Activated T-cell treated with anti-CD3 and anti-CD28 coated beads, Interleukin-2, amount 50 U/mL, for 72 hours (primary cell): ENCODE results near the gene SLC9B2. TPM values are rescaled to one million over a fixed set of nuclear protein-coding genes. Genes with fewer than 3 reads are reported as not detected.
A peak's percentile ranks its signal among the peaks of the same experiment; 100 is the strongest.

Source experiments
- ATAC-seq, 2 donors: fragments of 150-1000 bp; cut with Tn5 transposase; replicated peaks in 1 of 2; 2 replicates each; pipeline ENCODE4 v1.10.0; 2021; ENCODE audit warnings: moderate library complexity in 2 of 2, mild to moderate bottlenecking in 1 of 2
- DNase-seq, 2 donors: peaks; one replicate each; pipeline ENCODE4 v3.0.0; 2021 to 2022; ENCODE audit warnings: mixed read lengths in 1 of 2
- H3K27ac Mint-ChIP-seq: one replicate; pipeline ENCODE4 v1.8.0; 2022; ENCODE audit warnings: mild to moderate bottlenecking, moderate library complexity, mixed read lengths
- H3K27me3 Mint-ChIP-seq: one replicate; pipeline ENCODE4 v1.8.0; 2022; ENCODE audit warnings: low read depth, mixed read lengths
- H3K36me3 Mint-ChIP-seq, 2 donors: one replicate each; pipeline ENCODE4 v1.8.0; 2022; ENCODE audit warnings: mixed read lengths in 2 of 2, mild to moderate bottlenecking in 1 of 2; ENCODE audit not compliant: insufficient read depth in 2 of 2
- H3K4me1 Mint-ChIP-seq: one replicate; pipeline ENCODE4 v1.8.0; 2022; ENCODE audit warnings: low read depth, mixed read lengths
- H3K4me3 Mint-ChIP-seq, 2 donors: one replicate each; pipeline ENCODE4 v1.8.0; 2022; ENCODE audit warnings: mild to moderate bottlenecking in 2 of 2, mixed read lengths in 2 of 2, moderate library complexity in 2 of 2
- H3K9me3 Mint-ChIP-seq, 2 donors: one replicate each; pipeline ENCODE4 v1.8.0; 2022; ENCODE audit warnings: mixed read lengths in 2 of 2
- total RNA-seq, 2 donors: library from RNA; stranded (reverse); gene quantifications; one replicate each; pipeline ENCODE4 v1.2.3, GENCODE V29; 2022

Gene SLC9B2
- total RNA-seq, 2 donors from 2014 or later = 22.5 to 24.5 TPM

DNA sequence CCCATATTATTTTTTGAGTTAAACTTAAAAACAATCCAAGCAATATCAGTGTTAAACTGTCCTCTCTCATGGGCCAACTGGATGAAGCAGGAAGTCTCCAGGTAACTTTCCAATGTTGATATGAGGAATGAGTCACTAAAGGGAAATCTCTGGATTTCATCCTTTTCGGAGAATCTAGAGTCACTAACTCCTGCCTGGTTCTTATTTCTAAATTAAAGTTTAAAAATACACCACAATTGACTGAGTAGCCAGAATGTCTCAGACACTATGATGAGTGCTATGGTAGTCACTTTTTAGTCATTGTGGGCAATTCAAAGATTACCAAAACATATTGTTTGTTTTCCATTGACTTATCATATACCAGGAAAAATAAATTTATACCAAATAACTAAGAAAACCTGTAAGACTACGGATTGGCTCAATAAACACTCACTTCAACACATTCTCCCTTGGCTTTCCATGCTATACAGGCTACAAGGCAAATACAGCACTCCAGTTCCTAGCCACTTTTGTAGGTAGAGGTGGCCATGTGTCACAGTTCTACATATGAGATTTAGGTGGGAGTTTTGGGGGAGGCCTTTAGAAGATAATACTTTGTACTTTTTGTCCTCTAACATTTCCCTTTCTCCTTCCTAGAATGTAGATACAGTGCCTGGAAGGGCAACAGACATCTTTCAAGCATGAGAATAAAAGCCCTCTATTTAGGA is 8.6 kb downstream of the SLC9B2 start:
- Mint-ChIP-seq H3K27ac (peak overlapping the region; percentile 3), H3K36me3 (peaks cover 5 to 31% of the 10 kb centered on the region in 2 donors), H3K9me3 (no peaks in the 10 kb centered on the region), H3K27me3 (no peaks in the 10 kb centered on the region), H3K4me3 (no peak overlapping the region), H3K4me1 (peaks cover 35% of the 10 kb centered on the region)
- ATAC-seq = peak; percentile 67 to 87
- DNase-seq = no peak

DNA sequence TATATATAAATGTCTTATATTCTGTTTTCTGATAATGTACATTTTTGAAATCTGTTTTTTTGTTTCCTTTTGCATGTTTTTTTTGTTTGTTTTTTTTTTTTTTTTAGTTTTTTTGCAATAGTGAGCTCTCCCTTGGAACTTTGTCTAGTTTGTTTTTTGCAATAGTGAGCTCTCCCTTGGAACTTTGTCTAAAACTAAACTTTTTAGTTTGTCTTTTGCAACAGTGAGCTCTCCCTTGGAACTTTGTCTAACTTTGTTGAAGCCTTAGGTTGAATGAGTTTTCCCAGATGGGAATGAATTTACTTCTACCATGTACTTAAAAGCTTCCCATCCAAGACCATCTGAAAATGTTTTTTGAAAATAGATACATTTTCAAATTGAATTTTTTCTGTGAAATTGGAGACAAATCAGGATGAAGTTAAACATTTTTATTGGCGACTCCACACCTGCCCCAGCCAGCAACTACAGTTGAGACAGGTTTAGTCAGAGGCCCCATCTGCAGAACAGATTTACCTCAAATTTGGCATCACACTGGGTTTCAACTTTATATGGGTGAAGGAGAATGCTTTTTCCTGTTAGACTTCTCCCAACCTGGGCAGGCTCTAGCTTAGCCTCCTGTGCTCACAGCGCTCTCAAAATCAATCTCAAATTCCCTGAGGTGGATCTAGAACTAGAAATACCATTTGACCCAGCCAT is 16.0 kb downstream of the SLC9B2 start:
- Mint-ChIP-seq H3K27me3 (no peaks in the 10 kb centered on the region), H3K9me3 (no peaks in the 10 kb centered on the region), H3K4me3 (no peak overlapping the region), H3K4me1 (no peaks in the 10 kb centered on the region), H3K27ac (no peak overlapping the region), H3K36me3 (peaks cover 5 to 18% of the 10 kb centered on the region in 2 donors)
- ATAC-seq (no peak), DNase-seq (no peak)

DNA sequence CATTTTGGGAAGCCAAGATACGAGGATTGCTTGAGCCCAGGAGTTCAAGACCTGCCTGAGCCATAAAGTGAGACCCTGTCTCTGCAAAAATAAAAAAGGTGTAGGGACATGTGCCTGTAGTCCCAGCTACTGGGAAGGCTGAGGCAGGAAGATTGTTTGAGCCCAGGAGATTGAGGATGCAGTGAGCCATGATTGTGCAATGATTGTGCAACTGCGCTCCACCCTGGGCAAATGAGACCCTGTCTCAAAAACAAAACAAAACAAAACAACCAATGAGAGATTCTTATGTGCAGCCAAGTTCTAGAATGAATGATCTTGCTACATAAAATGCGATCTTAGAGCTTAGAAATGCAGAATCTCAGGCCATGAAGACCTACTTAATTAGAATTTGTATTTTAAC is 22.5 kb downstream of the SLC9B2 start:
- Mint-ChIP-seq H3K9me3 (no peaks in the 10 kb centered on the region), H3K27ac (no peak overlapping the region), H3K36me3 (peaks cover 1 to 5% of the 10 kb centered on the region in 2 donors), H3K4me1 (peaks cover 12% of the 10 kb centered on the region), H3K4me3 (no peak overlapping the region), H3K27me3 (no peaks in the 10 kb centered on the region)
- ATAC-seq (no peak), DNase-seq (no peak)

DNA sequence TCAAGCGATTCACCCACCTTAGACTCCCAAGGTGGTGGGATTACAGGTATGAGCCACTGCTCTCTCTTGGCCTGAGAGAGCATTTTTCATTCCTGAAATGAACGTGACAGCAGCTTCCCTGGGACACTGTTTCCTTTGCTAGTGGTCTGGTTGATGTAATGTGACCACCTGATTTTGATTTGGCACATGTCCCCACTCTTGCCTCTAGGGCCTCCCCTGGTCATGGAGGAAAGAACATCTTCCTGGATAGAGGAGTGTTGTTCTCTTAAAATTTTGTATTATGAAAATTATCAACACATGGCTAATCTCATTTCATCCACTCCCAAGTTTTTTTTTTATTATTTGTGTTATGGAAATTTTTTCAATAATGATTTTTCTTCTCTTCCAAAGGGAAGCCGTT is 23.8 kb downstream of the SLC9B2 start:
- H3K9me3 Mint-ChIP-seq = no peaks in the 10 kb centered on the region
- H3K36me3 Mint-ChIP-seq = peaks cover 1 to 5% of the 10 kb centered on the region in 2 donors
- DNase-seq (no peak), ATAC-seq (no peak)
- peaks cover 12% of the 10 kb centered on the region for H3K4me1 Mint-ChIP-seq
- H3K27me3 Mint-ChIP-seq = no peaks in the 10 kb centered on the region
- no peak overlapping the region for H3K27ac Mint-ChIP-seq
- H3K4me3 Mint-ChIP-seq = no peak overlapping the region

DNA sequence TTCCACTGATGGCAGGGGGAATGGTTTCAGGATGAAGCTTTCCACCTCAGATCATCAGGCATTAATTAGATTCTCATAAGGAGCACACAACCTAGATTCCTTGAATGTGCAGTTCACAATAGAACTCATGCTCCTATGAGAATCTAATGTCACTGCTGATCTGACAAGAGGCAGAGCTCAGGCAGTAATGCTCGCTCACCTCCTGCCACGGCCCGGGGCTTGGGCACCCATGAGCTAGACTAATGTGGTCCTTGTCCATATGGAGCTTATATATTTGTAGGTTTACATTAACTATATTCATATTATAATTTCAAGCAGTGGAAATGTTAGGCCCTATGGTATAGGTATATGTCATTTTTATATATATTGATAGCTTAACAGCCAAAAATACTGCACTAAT is 24.4 kb downstream of the SLC9B2 start:
- peaks cover 1 to 7% of the 10 kb centered on the region in 2 donors for H3K36me3 Mint-ChIP-seq
- no peak for DNase-seq
- H3K4me3 Mint-ChIP-seq = no peak overlapping the region
- no peaks in the 10 kb centered on the region for H3K27me3 Mint-ChIP-seq
- H3K27ac Mint-ChIP-seq = peak overlapping the region; percentile 60
- peaks cover 12% of the 10 kb centered on the region for H3K4me1 Mint-ChIP-seq
- no peaks in the 10 kb centered on the region for H3K9me3 Mint-ChIP-seq
- no peak for ATAC-seq

DNA sequence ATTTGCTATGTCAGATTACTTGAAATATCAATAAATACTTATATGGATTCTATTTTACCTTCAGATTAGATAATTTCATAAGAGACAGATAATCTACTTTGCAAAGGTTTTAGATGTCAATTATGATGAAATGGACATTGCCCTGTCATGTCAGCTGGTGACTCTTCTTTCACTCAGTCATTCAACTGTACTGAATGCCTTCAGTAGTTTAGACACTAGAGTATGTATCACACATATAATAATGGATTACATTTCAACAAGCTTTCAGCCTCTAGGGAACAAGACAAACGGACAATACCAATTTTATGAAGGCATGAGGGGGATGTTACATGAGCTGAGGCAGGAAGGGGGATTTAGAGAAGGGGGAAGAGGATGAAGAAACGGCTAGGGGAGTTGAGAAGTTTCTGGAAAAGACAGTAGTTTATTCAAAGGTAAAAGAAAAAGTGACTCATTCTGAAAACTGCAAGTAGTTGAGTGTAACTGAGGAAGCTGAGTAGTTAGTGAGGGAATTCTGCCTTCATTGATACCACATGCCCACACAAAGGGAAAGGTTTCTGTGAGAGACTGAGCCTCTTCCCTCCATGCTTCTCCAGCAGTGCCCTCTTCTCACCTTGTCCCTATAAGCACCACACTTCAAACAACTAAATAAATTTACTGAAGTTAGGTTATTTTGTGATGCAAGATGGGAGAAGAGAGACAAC is 25.7 kb downstream of the SLC9B2 start:
- H3K4me1 Mint-ChIP-seq = peaks cover 19% of the 10 kb centered on the region
- H3K9me3 Mint-ChIP-seq = no peaks in the 10 kb centered on the region
- DNase-seq (no peak), ATAC-seq (peak; percentile 40 to 64)
- H3K4me3 Mint-ChIP-seq = peak overlapping the region in 1 of 2 donors; percentile 43
- H3K27ac Mint-ChIP-seq = peak overlapping the region; percentile 48
- H3K27me3 Mint-ChIP-seq = no peaks in the 10 kb centered on the region
- H3K36me3 Mint-ChIP-seq = peaks cover 4 to 14% of the 10 kb centered on the region in 2 donors

DNA sequence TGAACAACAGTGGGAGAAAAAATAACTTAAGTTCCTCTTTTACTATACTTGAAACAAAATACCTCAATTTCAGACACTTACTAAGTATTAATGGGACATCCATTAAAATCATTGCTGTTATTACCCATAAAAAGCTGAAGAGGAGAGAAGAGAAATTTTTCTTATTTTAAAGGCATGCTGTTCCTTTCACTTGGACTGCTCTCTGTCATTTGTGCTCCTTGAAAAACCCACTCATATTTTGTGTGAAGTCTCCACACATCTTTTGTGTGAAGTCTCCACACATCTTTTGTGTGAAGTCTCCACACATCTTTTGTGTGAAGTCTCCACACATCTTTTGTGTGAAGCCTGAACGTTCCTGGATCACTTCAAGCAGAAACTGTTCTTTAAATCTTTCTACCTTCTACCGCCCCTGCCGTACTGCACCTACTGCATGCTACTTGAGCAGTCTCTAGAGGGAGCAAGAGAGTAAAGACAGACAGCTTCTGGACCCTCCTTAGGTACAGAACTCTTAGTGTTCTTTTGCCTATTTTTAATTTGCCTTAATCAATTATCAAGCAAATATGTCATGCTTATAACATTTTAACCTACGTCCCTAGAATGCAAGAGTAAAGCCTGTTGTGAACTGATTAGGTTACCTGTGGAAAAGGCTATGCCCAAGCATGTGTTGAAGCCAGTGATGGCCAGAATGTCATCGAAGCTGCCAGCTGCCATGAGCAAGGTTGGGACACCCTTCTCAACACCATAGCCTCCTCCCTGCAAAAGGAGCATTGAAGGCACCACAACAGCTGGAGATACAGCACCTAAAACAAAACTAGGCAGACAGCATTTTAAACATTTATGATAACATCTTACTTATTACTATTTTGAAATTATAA is 29.9 kb downstream of the SLC9B2 start:
- Mint-ChIP-seq H3K4me3 (no peak overlapping the region), H3K36me3 (peaks cover 5 to 20% of the 10 kb centered on the region in 2 donors), H3K27ac (peak overlapping the region; percentile 60), H3K9me3 (no peaks in the 10 kb centered on the region), H3K27me3 (no peaks in the 10 kb centered on the region), H3K4me1 (peaks cover 17% of the 10 kb centered on the region)
- ATAC-seq (peak; percentile 88 to 91), DNase-seq (peak; percentile 33 to 37)

DNA sequence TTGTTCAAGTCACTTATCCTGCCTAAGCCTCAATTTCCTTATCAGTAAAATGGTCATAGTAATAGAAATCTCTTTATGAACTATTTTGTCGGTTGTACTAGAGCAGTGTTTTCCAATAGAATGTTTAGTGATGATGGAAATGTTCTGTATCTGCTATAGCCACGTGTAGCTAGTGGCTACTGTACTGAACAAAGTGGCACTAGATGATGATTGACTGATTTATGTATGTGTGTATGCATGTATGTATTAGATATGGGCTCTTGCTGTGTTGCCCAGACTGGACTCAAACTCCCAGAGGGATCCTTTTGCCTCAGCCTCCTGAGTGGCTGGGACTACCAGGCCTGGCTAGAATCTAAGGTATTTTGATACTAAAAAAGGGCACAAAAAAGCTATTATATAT is 32.4 kb downstream of the SLC9B2 start:
- peaks cover 6% of the 10 kb centered on the region for H3K4me1 Mint-ChIP-seq
- DNase-seq (no peak), ATAC-seq (no peak)
- no peaks in the 10 kb centered on the region for H3K9me3 Mint-ChIP-seq
- no peaks in the 10 kb centered on the region for H3K27me3 Mint-ChIP-seq
- H3K27ac Mint-ChIP-seq = no peak overlapping the region
- H3K36me3 Mint-ChIP-seq = peaks cover 5 to 17% of the 10 kb centered on the region in 2 donors
- no peak overlapping the region for H3K4me3 Mint-ChIP-seq

DNA sequence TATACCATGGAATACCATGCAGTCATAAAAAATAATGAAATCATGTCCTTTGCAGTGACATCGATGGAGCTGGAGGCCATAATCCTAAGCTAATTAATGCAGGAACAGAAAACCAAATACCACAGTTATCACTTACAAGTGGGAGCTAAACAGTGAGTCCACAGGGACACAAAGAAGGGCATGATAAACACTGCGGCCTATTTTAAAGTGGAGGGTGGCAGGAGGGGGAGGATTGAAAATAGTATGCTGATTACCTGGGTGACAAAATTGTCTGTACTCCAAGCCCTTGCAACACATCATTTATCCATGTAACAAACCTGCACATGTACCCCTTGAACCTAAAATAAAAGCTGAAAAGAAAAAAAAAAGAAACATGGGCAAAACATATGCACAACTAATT is 40.4 kb downstream of the SLC9B2 start:
- peaks cover 2% of the 10 kb centered on the region in 2 donors for H3K36me3 Mint-ChIP-seq
- DNase-seq = no peak
- no peak overlapping the region for H3K4me3 Mint-ChIP-seq
- H3K27ac Mint-ChIP-seq = no peak overlapping the region
- no peak for ATAC-seq
- no peaks in the 10 kb centered on the region for H3K9me3 Mint-ChIP-seq
- no peaks in the 10 kb centered on the region for H3K4me1 Mint-ChIP-seq
- H3K27me3 Mint-ChIP-seq = no peaks in the 10 kb centered on the region

DNA sequence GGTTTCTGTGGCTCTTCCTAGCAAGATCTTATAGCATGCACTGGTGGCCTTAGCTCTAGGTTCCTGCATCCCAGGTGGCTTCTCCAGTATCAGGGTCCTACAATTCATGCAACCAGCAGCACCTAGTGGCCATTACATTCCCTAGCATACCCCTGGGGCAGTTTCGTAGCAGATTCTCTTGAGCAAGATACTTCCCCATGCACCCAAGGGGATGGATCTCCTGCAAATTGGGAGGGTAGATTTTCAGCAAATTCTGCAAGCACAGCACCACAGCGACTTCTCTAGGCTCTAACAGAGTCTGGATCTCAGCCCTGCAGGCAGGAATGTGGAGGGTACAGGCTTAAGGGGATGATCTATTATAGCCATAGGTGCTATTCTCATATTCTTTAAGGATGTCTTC is 44.0 kb downstream of the SLC9B2 start:
- H3K36me3 Mint-ChIP-seq = peaks cover 4 to 5% of the 10 kb centered on the region in 2 donors
- no peak overlapping the region for H3K4me3 Mint-ChIP-seq
- H3K4me1 Mint-ChIP-seq = no peaks in the 10 kb centered on the region
- ATAC-seq (peak; percentile 29 to 42), DNase-seq (no peak)
- no peaks in the 10 kb centered on the region for H3K9me3 Mint-ChIP-seq
- no peak overlapping the region for H3K27ac Mint-ChIP-seq
- H3K27me3 Mint-ChIP-seq = no peaks in the 10 kb centered on the region

DNA sequence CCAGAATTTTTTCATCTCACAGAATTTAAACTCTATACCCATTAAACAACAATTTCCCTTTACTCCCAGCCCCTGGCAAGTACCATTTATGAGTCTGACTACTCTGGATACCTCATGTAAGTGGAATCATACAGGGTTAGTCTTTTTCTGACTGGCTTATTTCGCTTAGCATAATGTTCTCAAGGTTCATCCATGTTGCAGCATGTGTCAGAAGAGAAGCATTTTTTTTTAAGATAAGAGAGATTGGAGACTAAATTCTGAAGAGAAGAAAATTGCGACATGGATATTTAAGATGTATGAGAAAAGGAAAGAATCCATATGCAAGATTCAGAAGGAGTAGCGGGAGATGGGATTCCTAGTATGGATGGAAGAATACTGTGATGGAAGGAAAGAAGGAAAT is 45.8 kb downstream of the SLC9B2 start:
- ATAC-seq (no peak), DNase-seq (no peak)
- Mint-ChIP-seq H3K36me3 (peaks cover 2 to 5% of the 10 kb centered on the region in 2 donors), H3K4me3 (no peak overlapping the region), H3K4me1 (peaks cover 5% of the 10 kb centered on the region), H3K9me3 (no peaks in the 10 kb centered on the region), H3K27ac (no peak overlapping the region), H3K27me3 (no peaks in the 10 kb centered on the region)

DNA sequence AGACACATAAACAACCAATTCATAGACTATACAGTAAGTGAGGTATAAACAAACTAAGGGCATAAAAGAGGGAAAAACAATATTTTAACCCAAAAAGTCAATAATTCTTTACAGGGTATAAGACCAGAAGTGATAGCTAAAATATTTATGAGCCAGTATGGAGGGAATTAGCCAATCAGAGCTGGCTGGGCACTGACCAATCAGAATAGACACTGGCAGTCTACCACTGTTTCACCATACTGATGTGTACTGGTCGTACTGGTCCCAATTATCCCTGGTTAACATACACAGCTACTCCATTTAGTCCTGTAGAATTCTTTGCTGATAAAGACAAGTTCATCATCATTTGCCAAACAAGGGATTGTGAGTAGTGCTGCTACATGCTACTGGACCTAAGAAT is 47.3 kb downstream of the SLC9B2 start:
- Mint-ChIP-seq H3K9me3 (no peaks in the 10 kb centered on the region), H3K4me1 (peaks cover 6% of the 10 kb centered on the region), H3K36me3 (peaks cover 2 to 5% of the 10 kb centered on the region in 2 donors), H3K27ac (no peak overlapping the region), H3K27me3 (no peaks in the 10 kb centered on the region), H3K4me3 (no peak overlapping the region)
- DNase-seq (no peak), ATAC-seq (no peak)
